NCI-H526 (cell line): ENCODE data around the gene MCM10.
"Not testable (repeated sequence)": the region's sequence is repeated elsewhere in the genome, so short reads cannot be mapped to it uniquely, and the experiment has no call there.

Experiments used
- DNase-seq, 2 experiments: peaks; one replicate each; lab custom pipeline; 2025; lab: John Stamatoyannopoulos, UW

MCM10 gene

GRCh38 chr10:13221572-13221971, 60.2 kb downstream of the MCM10 start:
- DNase-seq = no peak

GRCh38 chr10:13222151-13222550, 60.8 kb downstream of the MCM10 start:
- DNase-seq = no peak

- no peak for DNase-seq
Observed at GRCh38 chr10:13222566-13222965, 61.2 kb downstream of the MCM10 start.

GRCh38 chr10:13223241-13223640, 61.9 kb downstream of the MCM10 start:
- no peak for DNase-seq

- DNase-seq = no peak
Observed at GRCh38 chr10:13224210-13224995, 63.0 kb downstream of the MCM10 start.

- DNase-seq = no peak
Observed at GRCh38 chr10:13225601-13226000, 64.2 kb downstream of the MCM10 start.

GRCh38 chr10:13227031-13227430, 65.7 kb downstream of the MCM10 start:
- no peak for DNase-seq

GRCh38 chr10:13231190-13231589, 69.8 kb downstream of the MCM10 start:
- DNase-seq = no peak

GRCh38 chr10:13231808-13232207, 70.5 kb downstream of the MCM10 start:
- DNase-seq = no peak

- no peak for DNase-seq
Observed at GRCh38 chr10:13233358-13233757, 72.0 kb downstream of the MCM10 start.

- DNase-seq = no peak
Observed at GRCh38 chr10:13234172-13234571, 72.8 kb downstream of the MCM10 start, which contains the start of gene UCMA. Gene UCMA, minus strand, starts transcription at chr10:13234374. Its CDS starts 116 bp downstream, at chr10:13234258.

- not testable (repeated sequence) for DNase-seq
Observed at GRCh38 chr10:13234736-13235135, 73.4 kb downstream of the MCM10 start.

- no peak for DNase-seq
Observed at GRCh38 chr10:13236638-13237037, 75.3 kb downstream of the MCM10 start.

- DNase-seq = no peak
Observed at GRCh38 chr10:13238271-13239077, 77.1 kb downstream of the MCM10 start.

- no peak for DNase-seq
Observed at GRCh38 chr10:13239923-13240322, 78.6 kb downstream of the MCM10 start.

GRCh38 chr10:13241613-13242012, 80.3 kb downstream of the MCM10 start:
- DNase-seq = no peak

- not testable (repeated sequence) for DNase-seq
Observed at GRCh38 chr10:13242260-13242659, 80.9 kb downstream of the MCM10 start.

GRCh38 chr10:13247246-13247645, 85.9 kb downstream of the MCM10 start:
- no peak for DNase-seq

GRCh38 chr10:13247784-13248183, 86.4 kb downstream of the MCM10 start:
- no peak for DNase-seq

GRCh38 chr10:13253726-13254125, 92.4 kb downstream of the MCM10 start:
- DNase-seq = no peak

- no peak for DNase-seq
Observed at GRCh38 chr10:13256627-13257026, 95.3 kb downstream of the MCM10 start.

GRCh38 chr10:13257621-13258140, 96.3 kb downstream of the MCM10 start:
- no peak for DNase-seq
